DMS153 treated with DMSO at 0.1 percent for 48 hours (cell line): ENCODE data around the gene MYMX.
A peak's percentile ranks its signal among the peaks of the same experiment; 100 is the strongest.

Experiments
- DNase-seq: peaks from one replicate; lab custom pipeline; 2025; ENCODE audit not compliant: unreplicated experiment; lab: John Stamatoyannopoulos, UW

The MYMX gene

DNA sequence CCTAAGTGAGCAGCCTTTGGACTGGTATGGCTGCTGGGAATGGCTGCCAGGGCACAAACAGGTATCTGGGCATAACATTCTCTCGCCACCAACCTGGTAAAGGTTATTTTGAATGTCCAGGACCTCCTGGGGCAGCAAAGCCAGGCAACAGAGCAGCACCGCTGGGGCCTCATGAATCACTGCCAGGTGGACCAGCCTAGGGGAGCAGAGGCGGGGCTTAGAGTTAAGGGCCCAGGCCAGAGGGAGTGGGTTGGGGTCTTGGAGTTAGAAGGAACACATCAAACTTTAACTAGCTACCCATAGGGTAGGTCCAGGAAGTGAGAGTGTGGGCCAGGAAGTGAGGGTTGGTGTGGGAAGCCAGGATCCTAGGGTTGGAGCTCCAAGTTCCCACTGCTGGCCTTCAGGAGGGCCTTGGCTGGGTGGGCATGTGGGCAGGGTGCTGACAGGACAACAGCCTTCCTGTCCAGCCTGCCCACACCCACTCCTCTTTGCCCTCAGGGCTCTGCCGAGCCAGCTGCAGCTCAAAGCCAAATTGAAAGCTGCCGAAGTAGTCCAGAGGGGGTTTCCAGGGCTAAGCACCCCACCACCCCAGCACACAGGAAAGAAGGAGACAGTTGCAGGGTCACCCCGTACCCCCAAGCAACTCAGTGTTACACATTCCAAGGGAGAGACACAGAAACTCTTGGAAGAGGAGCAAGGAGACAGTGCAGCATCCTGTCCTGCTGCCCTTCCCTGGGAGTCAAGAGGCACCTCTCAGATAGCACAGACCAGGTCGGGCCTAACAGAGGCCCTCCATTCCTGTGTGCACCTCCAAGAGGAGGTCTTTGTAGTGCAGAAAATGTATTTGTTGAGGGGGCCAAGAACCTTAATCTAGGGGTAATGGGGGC, 46.0 kb downstream of the MYMX start:
- DNase-seq, result no peak

DNA sequence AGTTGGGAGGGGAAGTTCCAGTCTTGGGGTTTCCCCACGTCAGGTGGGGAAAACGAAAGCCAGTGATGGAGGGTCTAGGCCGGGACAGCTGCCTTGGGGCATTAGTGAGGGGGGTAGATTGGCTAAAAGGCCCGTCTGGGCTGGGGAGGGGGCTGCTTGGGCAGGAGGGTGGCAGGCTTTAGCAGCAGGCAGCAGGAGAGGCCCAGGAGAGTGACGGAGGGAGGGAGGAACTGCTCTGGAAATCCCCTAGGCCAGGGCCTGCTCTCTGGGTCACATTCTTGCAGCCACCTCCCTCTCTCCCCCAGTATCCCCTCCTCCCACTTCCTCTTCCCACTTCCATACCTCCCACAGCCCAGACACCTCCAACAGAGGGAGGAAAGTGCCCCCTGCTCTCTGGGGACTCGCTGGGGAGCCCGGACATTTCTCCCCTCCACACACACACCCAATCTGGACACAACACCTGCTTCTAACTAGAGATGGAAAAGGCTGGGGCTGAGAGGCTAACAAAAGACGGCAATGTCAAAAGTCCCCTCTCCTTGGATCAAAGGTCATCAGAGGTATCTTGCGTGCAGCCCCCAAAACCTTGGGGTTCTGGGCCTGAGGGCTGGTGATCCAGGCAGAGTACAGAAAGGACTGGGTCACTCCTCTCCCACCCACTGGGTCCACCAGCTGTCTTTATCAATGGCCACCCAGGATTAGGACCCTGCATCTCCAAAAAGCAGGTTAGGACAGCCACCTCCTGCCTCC, 46.8 kb downstream of the MYMX start:
- no peak for DNase-seq

DNA sequence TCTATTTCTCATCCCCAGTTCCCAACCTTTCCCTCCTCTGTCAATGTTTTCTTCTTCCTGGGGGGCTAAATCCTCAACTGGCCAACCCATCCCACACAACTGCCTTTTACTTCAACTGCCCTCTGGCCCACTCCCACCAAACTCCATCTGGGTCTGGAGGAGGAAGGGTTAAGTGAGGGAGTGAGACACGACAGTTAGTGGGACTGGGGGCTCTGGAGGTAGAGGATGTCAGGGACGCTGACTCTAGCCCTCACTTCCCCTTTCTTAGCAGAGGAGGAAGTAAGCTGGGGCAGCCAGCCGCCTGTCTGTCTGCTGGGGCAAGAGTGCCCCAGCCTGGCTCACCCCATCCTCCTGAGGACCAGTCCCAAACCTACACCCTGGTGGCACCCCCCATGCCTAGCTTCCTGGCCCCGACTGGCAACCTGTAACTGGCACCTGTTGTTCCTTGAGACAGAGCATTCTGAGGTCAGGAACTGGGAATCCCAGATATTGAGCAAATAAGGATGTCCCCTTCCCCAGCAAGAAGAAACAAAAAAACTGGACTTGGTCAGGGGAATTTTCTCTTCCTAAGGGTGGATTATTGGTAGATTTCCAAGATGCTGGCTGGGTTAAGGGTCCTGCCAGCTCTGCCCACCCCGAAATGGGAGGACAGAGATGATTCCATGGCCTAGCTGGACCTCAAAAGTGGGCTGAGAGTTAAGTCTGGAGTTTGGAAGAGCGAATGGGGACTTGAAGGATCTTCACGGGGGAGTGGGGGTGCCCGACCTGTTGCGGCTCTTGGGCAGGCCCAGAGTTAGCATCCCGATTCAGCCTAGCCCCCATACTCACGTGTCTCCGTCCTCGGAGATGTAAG, 47.7 kb downstream of the MYMX start:
- no peak for DNase-seq

DNA sequence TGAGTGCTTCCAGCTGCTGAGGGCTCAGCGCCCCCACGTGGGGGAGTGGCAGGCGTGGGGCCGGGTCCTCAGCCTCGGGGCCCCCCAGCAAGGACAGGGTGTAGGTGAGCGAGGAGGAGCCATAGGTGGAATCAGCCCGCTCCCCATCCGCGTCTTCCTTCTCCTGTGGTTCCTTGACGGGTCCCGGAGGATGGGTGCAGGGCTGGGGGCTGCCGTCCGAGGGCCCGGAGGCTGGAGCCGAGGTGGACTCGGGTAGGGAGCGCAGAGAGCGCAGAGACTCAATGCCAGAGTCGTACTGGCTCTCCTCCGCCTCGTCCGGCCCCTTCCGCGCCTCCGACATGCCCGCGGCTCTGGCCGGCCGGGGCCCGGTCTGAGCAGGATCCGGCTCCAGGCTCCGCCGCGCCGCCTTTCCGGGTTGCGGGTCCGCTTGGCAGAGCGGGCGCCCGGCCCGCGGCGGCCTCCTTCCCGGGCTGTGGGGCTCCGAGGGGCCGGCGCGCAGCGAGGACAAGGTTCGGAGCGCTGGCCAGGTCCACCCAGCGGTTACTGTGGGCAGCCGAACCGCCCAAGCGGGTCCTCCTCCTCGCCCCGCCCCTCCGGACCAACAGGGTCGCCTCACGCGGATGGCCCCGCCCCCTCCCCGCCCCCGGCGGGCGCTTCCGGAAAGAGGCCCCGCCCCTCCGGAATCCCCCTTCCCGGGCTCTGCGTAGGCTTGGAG, 48.4 kb downstream of the MYMX start, which contains the start of gene NFKBIE:
Gene NFKBIE (minus strand): TSS at position 545 of the 715 bp plus-strand sequence. CDS start 205 bp downstream, at position 340.
- peak; percentile 74 for DNase-seq

DNA sequence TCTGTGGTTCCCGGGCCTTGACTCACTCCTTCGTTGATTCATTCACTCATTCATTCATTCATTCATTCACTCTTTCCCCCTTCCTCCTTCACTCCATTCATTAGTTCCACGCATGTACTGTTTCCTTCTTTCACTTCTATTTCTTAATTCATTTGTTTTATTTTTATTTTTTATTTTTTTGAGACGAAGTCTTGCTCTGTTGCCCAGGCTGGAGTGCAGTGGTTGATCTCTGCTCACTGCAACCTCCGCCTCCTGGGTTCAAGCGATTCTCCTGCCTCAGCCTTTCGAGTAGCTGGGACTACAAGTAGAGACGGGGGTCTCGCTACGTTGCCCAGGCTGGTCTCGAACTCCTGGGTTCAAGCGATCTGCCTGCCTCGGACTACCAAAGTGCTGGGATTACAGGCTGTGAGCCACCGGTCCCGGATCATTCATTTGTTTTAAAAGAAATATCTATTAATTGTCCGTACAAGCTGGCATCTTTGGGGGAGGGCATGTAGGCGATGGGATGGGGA, 49.1 kb downstream of the MYMX start:
- DNase-seq, result no peak

DNA sequence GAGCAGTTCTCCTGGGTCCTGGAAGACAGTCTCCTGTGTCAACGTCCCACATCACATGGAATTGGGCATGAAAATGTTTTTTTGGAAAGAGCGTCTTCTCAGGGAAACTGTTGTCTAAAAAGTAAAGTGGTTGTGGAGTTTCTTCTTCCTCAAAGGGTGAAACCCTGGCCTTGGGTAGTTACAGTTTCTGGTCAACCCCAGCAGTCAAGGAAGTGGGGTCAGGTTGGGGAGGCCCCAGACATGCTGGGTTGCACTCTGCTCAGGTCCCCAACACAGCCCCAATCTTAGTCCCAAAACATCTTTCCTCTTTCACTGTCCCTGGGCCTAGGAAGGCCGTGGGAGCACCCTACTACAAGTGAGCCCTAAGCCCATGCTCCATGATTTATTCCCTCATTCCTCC, 49.6 kb downstream of the MYMX start:
- DNase-seq, result no peak

DNA sequence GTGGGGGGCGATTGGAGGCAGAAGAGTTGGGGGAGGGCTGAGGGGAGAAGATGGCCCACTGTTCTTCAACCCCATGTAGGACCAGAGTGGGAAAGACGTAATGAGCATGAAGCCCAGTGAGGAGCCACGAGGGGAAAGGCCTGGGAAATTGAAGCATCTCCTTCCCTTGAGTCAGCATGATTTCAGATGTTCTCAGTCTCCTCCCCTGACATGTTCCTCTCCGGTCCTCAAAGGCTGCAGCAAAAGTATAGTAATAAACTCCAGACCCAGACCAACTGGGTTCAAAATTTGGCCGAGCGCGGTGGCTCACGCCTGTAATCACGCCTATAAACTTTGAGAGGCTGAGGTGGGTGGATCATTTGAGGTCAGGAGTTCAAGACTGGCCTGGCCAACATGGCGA, 50.5 kb downstream of the MYMX start:
- DNase-seq, result no peak
